ENCODE data around the gene RYR3.

DNA sequence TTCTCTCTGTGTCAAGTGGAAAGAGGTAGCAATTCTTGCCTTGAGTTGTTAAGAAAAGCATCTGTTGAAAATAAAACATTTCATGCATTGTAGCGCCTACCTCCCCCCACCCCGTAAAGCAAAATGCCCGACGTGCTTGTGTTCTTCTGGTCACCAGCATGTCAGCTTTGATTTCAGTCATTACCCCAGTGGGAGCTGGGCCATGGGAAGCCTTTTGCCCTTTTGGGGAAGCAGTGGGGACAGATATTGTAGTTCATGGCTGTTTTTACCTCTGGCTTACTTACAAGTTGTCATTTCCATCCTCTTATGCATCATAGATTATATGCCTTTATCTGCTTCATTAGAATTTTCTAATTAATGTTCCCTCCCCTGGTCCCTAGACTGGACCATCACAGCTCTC is 328.7 kb downstream of the RYR3 start:
- TF ChIP-seq, protein P1, sequence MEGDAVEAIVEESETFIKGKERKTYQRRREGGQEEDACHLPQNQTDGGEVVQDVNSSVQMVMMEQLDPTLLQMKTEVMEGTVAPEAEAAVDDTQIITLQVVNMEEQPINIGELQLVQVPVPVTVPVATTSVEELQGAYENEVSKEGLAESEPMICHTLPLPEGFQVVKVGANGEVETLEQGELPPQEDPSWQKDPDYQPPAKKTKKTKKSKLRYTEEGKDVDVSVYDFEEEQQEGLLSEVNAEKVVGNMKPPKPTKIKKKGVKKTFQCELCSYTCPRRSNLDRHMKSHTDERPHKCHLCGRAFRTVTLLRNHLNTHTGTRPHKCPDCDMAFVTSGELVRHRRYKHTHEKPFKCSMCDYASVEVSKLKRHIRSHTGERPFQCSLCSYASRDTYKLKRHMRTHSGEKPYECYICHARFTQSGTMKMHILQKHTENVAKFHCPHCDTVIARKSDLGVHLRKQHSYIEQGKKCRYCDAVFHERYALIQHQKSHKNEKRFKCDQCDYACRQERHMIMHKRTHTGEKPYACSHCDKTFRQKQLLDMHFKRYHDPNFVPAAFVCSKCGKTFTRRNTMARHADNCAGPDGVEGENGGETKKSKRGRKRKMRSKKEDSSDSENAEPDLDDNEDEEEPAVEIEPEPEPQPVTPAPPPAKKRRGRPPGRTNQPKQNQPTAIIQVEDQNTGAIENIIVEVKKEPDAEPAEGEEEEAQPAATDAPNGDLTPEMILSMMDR (IDR thresholded peaks at IDR 0.05 in 2 of 3, conservative IDR thresholded peaks at IDR 0.05 in 1 of 3; ENCODE audit: control insufficient read depth in 2 of 3, extremely low read depth in 1 of 3, insufficient read depth in 1 of 3, low read depth in 3 of 3, low read length in 3 of 3), result no peak
- TF ChIP-seq POLR2A (IDR thresholded peaks at IDR 0.05; ENCODE audit: low read depth, low read length) (no peak), GATAD2B (conservative IDR thresholded peaks at IDR 0.05; ENCODE audit: low read depth) (no peak), TAF1 (IDR thresholded peaks at IDR 0.05; ENCODE audit: borderline replicate concordance, low read depth, low read length) (no peak)
- TF ChIP-seq, protein P2, sequence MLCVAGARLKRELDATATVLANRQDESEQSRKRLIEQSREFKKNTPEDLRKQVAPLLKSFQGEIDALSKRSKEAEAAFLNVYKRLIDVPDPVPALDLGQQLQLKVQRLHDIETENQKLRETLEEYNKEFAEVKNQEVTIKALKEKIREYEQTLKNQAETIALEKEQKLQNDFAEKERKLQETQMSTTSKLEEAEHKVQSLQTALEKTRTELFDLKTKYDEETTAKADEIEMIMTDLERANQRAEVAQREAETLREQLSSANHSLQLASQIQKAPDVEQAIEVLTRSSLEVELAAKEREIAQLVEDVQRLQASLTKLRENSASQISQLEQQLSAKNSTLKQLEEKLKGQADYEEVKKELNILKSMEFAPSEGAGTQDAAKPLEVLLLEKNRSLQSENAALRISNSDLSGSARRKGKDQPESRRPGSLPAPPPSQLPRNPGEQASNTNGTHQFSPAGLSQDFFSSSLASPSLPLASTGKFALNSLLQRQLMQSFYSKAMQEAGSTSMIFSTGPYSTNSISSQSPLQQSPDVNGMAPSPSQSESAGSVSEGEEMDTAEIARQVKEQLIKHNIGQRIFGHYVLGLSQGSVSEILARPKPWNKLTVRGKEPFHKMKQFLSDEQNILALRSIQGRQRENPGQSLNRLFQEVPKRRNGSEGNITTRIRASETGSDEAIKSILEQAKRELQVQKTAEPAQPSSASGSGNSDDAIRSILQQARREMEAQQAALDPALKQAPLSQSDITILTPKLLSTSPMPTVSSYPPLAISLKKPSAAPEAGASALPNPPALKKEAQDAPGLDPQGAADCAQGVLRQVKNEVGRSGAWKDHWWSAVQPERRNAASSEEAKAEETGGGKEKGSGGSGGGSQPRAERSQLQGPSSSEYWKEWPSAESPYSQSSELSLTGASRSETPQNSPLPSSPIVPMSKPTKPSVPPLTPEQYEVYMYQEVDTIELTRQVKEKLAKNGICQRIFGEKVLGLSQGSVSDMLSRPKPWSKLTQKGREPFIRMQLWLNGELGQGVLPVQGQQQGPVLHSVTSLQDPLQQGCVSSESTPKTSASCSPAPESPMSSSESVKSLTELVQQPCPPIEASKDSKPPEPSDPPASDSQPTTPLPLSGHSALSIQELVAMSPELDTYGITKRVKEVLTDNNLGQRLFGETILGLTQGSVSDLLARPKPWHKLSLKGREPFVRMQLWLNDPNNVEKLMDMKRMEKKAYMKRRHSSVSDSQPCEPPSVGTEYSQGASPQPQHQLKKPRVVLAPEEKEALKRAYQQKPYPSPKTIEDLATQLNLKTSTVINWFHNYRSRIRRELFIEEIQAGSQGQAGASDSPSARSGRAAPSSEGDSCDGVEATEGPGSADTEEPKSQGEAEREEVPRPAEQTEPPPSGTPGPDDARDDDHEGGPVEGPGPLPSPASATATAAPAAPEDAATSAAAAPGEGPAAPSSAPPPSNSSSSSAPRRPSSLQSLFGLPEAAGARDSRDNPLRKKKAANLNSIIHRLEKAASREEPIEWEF (IDR thresholded peaks at IDR 0.05; ENCODE audit: insufficient replicate concordance, low read depth, low read length), result no peak
- TF ChIP-seq, protein P3, sequence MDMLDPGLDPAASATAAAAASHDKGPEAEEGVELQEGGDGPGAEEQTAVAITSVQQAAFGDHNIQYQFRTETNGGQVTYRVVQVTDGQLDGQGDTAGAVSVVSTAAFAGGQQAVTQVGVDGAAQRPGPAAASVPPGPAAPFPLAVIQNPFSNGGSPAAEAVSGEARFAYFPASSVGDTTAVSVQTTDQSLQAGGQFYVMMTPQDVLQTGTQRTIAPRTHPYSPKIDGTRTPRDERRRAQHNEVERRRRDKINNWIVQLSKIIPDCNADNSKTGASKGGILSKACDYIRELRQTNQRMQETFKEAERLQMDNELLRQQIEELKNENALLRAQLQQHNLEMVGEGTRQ (IDR thresholded peaks at IDR 0.05; ENCODE audit: borderline replicate concordance, low read depth, low read length), result no peak
